ENCODE results near the gene RASA2.

- TF ChIP-seq CTCF (conservative IDR thresholded peaks at IDR 0.05; ENCODE audit: low read length) (no peak), EZH2phosphoT487 (IDR thresholded peaks at IDR 0.05; ENCODE audit: borderline replicate concordance) (no peak)
Measured at GRCh38 chr3:141519587-141519986, 32.8 kb downstream of the RASA2 start.
